KMS-11 (cell line): ENCODE data around the gene FRMPD4.

ENCODE experiments used
- H2AFZ ChIP-seq: fragments of 200-600 bp; sonication (generic); 2 replicates; pipeline ENCODE4 v1.6.1; 2016; ENCODE audit warnings: antibody characterized with exemption, mixed run types, low read depth
- H3K27ac ChIP-seq: fragments of 200-600 bp; sonication (generic); 2 replicates; pipeline ENCODE4 v1.6.1; 2016; ENCODE audit warnings: mild to moderate bottlenecking, mixed run types
- H3K27me3 ChIP-seq: fragments of 200-600 bp; sonication (generic); 2 replicates; pipeline ENCODE4 v1.6.1; 2017; ENCODE audit warnings: mild to moderate bottlenecking, low read depth, mixed run types, moderate library complexity; ENCODE audit not compliant: insufficient read depth
- H3K36me3 ChIP-seq: fragments of 200-600 bp; sonication (generic); 2 replicates; pipeline ENCODE4 v1.6.1; 2017; ENCODE audit warnings: mild to moderate bottlenecking, mixed run types; ENCODE audit not compliant: insufficient read depth
- H3K4me1 ChIP-seq: fragments of 200-600 bp; sonication (generic); 2 replicates; pipeline ENCODE4 v1.6.1; 2016; ENCODE audit warnings: mild to moderate bottlenecking, low read depth, mixed run types; ENCODE audit not compliant: poor library complexity, severe bottlenecking
- H3K4me2 ChIP-seq: fragments of 200-600 bp; sonication (generic); 2 replicates; pipeline ENCODE4 v1.7.0; 2016; ENCODE audit warnings: mild to moderate bottlenecking, mixed run types
- H3K4me3 ChIP-seq: fragments of 200-600 bp; sonication (generic); IDR thresholded peaks from 2 replicates; pipeline ENCODE4 v1.6.1; 2017; ENCODE audit warnings: low read depth, low read length, mixed read lengths; ENCODE audit not compliant: insufficient read depth
- H3K79me2 ChIP-seq: fragments of 200-600 bp; sonication (generic); 2 replicates; pipeline ENCODE4 v1.6.1; 2016; ENCODE audit warnings: low read depth, mixed run types; ENCODE audit not compliant: insufficient read depth
- H3K9ac ChIP-seq: fragments of 200-600 bp; sonication (generic); 2 replicates; pipeline ENCODE4 v1.6.1; 2016; ENCODE audit warnings: mild to moderate bottlenecking, mixed run types
- H4K20me1 ChIP-seq: fragments of 200-600 bp; sonication (generic); 2 replicates; pipeline ENCODE4 v1.6.1; 2016; ENCODE audit warnings: mild to moderate bottlenecking, mixed run types; ENCODE audit not compliant: insufficient read depth
- TF ChIP-seq, protein P1 (sequence below): fragments of 200-600 bp; sonication (generic); conservative IDR thresholded peaks from 2 replicates; pipeline ENCODE4 v1.6.1; 2017; ENCODE audit warnings: low read depth, mild to moderate bottlenecking, antibody characterized with exemption, low read length, moderate library complexity, mixed read lengths

FRMPD4 gene

DNA sequence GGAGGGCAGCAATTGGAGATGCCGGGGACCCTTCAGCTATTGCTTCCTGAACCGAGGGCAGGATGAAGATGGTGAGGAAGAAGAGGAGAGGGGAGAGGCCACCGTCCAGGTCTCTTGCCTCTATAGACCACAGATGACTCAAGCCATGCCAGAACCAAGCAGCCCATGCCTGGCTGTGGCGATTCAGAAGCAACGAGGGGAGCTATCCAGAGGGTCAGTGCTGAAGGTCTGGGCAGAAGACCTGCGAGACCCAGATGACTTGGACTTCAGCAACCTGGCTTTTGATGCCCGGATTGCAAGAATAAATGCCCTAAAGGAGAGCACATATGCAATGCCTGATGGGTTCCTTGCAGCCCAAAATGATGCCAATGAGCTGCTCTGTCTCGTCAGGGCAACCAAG is 582.8 kb downstream of the FRMPD4 start:
- Histone ChIP-seq H3K79me2 (no peaks in the 10 kb centered on the region), H3K9ac (no peak overlapping the region), H3K4me3 (no peak overlapping the region), H4K20me1 (no peaks in the 10 kb centered on the region), H3K36me3 (no peaks in the 10 kb centered on the region), H3K27me3 (no peaks in the 10 kb centered on the region), H3K4me2 (no peak overlapping the region), H2AFZ (no peak overlapping the region), H3K27ac (no peak overlapping the region), H3K4me1 (no peaks in the 10 kb centered on the region)
- TF ChIP-seq, protein P1, sequence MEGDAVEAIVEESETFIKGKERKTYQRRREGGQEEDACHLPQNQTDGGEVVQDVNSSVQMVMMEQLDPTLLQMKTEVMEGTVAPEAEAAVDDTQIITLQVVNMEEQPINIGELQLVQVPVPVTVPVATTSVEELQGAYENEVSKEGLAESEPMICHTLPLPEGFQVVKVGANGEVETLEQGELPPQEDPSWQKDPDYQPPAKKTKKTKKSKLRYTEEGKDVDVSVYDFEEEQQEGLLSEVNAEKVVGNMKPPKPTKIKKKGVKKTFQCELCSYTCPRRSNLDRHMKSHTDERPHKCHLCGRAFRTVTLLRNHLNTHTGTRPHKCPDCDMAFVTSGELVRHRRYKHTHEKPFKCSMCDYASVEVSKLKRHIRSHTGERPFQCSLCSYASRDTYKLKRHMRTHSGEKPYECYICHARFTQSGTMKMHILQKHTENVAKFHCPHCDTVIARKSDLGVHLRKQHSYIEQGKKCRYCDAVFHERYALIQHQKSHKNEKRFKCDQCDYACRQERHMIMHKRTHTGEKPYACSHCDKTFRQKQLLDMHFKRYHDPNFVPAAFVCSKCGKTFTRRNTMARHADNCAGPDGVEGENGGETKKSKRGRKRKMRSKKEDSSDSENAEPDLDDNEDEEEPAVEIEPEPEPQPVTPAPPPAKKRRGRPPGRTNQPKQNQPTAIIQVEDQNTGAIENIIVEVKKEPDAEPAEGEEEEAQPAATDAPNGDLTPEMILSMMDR: no peak

DNA sequence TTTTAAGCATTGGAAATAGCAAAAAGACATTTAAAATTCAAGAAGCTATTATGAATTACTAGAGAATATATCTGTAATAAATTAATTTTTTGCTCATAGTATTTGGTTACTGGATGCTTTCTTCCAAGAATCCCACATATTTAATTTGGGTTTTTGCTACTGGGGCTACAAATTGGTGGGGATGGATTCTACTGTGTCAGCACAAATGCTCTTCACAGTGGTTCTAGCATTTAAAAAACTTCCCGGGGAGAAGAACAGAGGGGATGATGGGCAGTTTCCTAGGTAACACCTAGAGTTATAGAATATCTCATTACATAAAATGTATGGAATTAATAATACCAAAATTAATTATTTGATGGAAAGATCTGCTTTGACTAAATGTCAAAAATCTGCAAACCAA is 584.0 kb downstream of the FRMPD4 start:
- Histone ChIP-seq H3K4me1 (no peaks in the 10 kb centered on the region), H3K79me2 (no peaks in the 10 kb centered on the region), H3K9ac (no peak overlapping the region), H4K20me1 (no peaks in the 10 kb centered on the region), H2AFZ (no peak overlapping the region), H3K4me2 (no peak overlapping the region), H3K27me3 (no peaks in the 10 kb centered on the region), H3K36me3 (no peaks in the 10 kb centered on the region), H3K27ac (no peak overlapping the region), H3K4me3 (no peak overlapping the region)
- TF ChIP-seq, protein P1: no peak

DNA sequence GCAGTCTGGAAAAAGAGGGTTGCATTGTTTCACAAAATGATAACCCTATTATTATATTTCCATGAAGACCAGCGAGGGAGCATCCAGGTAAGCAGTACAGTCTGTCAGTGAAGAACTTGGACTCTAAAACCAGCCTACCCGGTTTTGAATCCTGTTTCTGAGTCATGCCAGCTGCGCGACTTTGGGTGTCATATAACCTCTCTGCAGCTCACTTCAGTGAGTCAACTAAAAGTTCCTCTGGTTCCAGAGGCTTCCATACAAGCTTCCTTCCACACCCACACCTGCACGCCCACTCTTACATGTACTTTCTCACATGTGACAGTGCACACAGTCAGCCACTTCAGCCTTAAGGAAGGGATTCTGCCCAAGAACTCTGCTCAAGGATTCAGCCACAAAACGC is 603.1 kb downstream of the FRMPD4 start:
- Histone ChIP-seq H3K4me2 (no peak overlapping the region), H3K36me3 (no peaks in the 10 kb centered on the region), H3K4me3 (no peak overlapping the region), H3K9ac (no peak overlapping the region), H4K20me1 (no peaks in the 10 kb centered on the region), H3K79me2 (no peaks in the 10 kb centered on the region), H3K4me1 (no peaks in the 10 kb centered on the region), H2AFZ (no peak overlapping the region), H3K27me3 (no peaks in the 10 kb centered on the region), H3K27ac (no peak overlapping the region)
- TF ChIP-seq, protein P1: no peak

- no peaks in the 10 kb centered on the region for H3K36me3 ChIP-seq
- TF ChIP-seq, protein P1: no peak
Measured at GRCh38 chrX:12747433-12747832, 609.2 kb downstream of the FRMPD4 start.

More at GRCh38 chrX:12747433-12747832, 609.2 kb downstream of the FRMPD4 start:
- H3K4me1 ChIP-seq: no peaks in the 10 kb centered on the region
- H3K27me3 ChIP-seq: no peaks in the 10 kb centered on the region
- no peak overlapping the region for H3K4me3 ChIP-seq
- no peak overlapping the region for H3K4me2 ChIP-seq
- H2AFZ ChIP-seq: no peak overlapping the region
- H4K20me1 ChIP-seq: no peaks in the 10 kb centered on the region
- H3K9ac ChIP-seq: no peak overlapping the region
- H3K79me2 ChIP-seq: no peaks in the 10 kb centered on the region
- no peak overlapping the region for H3K27ac ChIP-seq
